Common myeloid progenitor, CD34-positive (primary cell): ENCODE results near the gene SPARCL1.
"Not testable (repeated sequence)": the region's sequence is repeated elsewhere in the genome, so short reads cannot be mapped to it uniquely, and the experiment has no call there.

Experiments used
- CTCF ChIA-PET: fragments of 350-600 bp; sonication (Branson Sonifier 250); formaldehyde crosslinking; loops from one replicate; lab custom pipeline; 2021; ENCODE audit warnings: antibody characterized with exemption; lab: Charles Lee
- POLR2A ChIA-PET: fragments of 350-600 bp; sonication (Branson Sonifier 250); formaldehyde crosslinking; loops from one replicate; lab custom pipeline; 2021; ENCODE audit warnings: antibody characterized with exemption; lab: Charles Lee
- DNase-seq, 3 donors: peaks; one replicate each; pipeline versions ENCODE4 v3.0.0 to v3.0.0-alpha.2; 2013
- H3K27ac ChIP-seq, 2 experiments: 1 replicate in 1 of 2; 2 replicates in 1 of 2; pipeline ENCODE4 v1.7.0; 2013; ENCODE audit warnings: inconsistent platforms in 2 of 2, low read length in 2 of 2, mild to moderate bottlenecking in 2 of 2, low read depth in 1 of 2, moderate library complexity in 1 of 2; ENCODE audit not compliant: severe bottlenecking in 2 of 2, insufficient read depth in 1 of 2, poor library complexity in 1 of 2
- H3K27me3 ChIP-seq, 5 experiments: replicated peaks in 2 of 5; 1 replicate in 3 of 5; 2 replicates in 2 of 5; pipeline versions ENCODE4 v1.6.1 to v1.7.0; 2013; ENCODE audit warnings: low read length in 4 of 5, mild to moderate bottlenecking in 2 of 5, moderate library complexity in 2 of 5, inconsistent platforms in 1 of 5; ENCODE audit not compliant: insufficient read depth in 5 of 5, control insufficient read depth in 4 of 5
- H3K36me3 ChIP-seq, 4 experiments: 1 replicate in 2 of 4; 2 replicates in 2 of 4; pipeline versions ENCODE4 v1.6.1 to v1.7.0; 2013; ENCODE audit warnings: low read length in 3 of 4, control low read depth in 1 of 4, mild to moderate bottlenecking in 1 of 4; ENCODE audit not compliant: control insufficient read depth in 4 of 4, insufficient read depth in 4 of 4
- H3K4me1 ChIP-seq, 4 experiments: 1 replicate in 3 of 4; 2 replicates in 1 of 4; pipeline versions ENCODE4 v1.6.1 to v1.7.1; 2013; ENCODE audit warnings: low read length in 3 of 4, mild to moderate bottlenecking in 3 of 4, control low read depth in 1 of 4, inconsistent platforms in 1 of 4, moderate library complexity in 1 of 4; ENCODE audit not compliant: control insufficient read depth in 4 of 4, insufficient read depth in 4 of 4; ENCODE audit errors: control extremely low read depth in 1 of 4
- H3K4me3 ChIP-seq, 7 experiments: 1 replicate in 4 of 7; 2 replicates in 3 of 7; pipeline versions ENCODE4 v1.5.1 to v1.7.0; 2013; ENCODE audit warnings: mild to moderate bottlenecking in 7 of 7, low read length in 6 of 7, moderate library complexity in 6 of 7, inconsistent platforms in 2 of 7, low read depth in 2 of 7, control low read depth in 1 of 7; ENCODE audit not compliant: insufficient read depth in 4 of 7, control insufficient read depth in 1 of 7; ENCODE audit errors: extremely low read depth in 1 of 7
- H3K9me3 ChIP-seq, 5 experiments: 1 replicate in 4 of 5; 2 replicates in 1 of 5; pipeline versions ENCODE4 v1.6.1 to v1.7.1; 2013; ENCODE audit warnings: low read length in 4 of 5, mild to moderate bottlenecking in 2 of 5, inconsistent platforms in 1 of 5, low read depth in 1 of 5, moderate library complexity in 1 of 5; ENCODE audit not compliant: control insufficient read depth in 4 of 5, insufficient read depth in 2 of 5; ENCODE audit errors: control extremely low read depth in 1 of 5
- WGBS: methylation state at CpG from one replicate; pipeline ENCODE4 v1.1.5; 2013; ENCODE audit not compliant: insufficient coverage; 5-methylcytosine and 5-hydroxymethylcytosine counted together

The SPARCL1 gene

DNA sequence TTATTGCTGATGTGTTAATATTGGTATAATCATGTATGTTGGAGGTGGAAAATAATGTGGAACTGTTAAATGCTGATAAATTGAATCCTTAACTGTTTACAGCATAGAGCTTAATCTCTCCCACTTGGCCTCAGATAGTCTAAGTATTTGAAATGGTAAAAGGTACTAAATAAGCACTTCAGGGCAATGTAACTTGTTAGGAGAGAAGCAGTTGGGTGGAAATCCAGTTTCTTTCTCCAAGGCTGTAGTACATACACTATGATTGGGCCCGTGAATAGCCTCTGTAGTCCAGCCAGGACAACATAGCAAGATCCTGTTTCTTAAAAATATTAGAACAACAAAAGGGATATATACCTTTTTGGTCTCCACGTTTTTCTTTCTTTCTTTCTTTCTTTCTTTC is 67.1 kb downstream of the SPARCL1 start:
- Histone ChIP-seq H3K4me3 (no peak overlapping the region), H3K36me3 (peaks cover 0 to 12% (median 6%) of the 10 kb centered on the region in 4 experiments), H3K27ac (no peak overlapping the region), H3K27me3 (no peaks in the 10 kb centered on the region), H3K9me3 (peaks cover 0 to 3% (median 0%) of the 10 kb centered on the region in 5 experiments), H3K4me1 (no peaks in the 10 kb centered on the region)
- no peak for DNase-seq
- ChIA-PET POLR2A (interaction anchor here (0.5 kb wide), 1 partner anchor 14 kb away, joined by 5 read pairs; no protein-coding TSS in a partner anchor), CTCF (no interaction called here)
- no CpG with 5 or more reads among the region's 2 CpGs for WGBS

DNA sequence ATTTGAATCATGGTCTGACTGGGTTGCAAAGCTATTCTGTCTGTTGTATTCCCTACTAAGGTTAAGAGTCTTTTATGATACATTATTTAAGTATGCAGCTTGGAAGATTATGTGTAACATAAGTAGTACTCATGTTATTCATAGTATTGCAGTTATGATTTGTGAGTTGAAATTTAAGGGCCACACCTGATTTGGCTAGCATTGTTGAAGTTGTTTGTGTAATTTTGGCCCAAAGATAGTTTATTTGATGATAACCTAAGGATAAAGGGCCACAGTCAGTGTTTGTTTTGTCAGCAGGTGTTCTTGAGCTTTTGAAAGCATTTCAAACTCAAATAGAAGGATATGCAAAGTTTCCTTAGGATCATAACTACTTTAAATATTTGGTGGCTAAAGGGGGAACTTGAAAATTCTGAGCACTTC is 67.9 kb downstream of the SPARCL1 start:
- H3K4me3 ChIP-seq: no peak overlapping the region
- DNase-seq: no peak
- H3K36me3 ChIP-seq: peaks cover 0 to 14% (median 6%) of the 10 kb centered on the region in 4 experiments
- no peaks in the 10 kb centered on the region for H3K4me1 ChIP-seq
- POLR2A ChIA-PET: no interaction called here
- peaks cover 0 to 3% (median 0%) of the 10 kb centered on the region in 5 experiments for H3K9me3 ChIP-seq
- H3K27ac ChIP-seq: no peak overlapping the region
- CTCF ChIA-PET: no interaction called here
- no peaks in the 10 kb centered on the region for H3K27me3 ChIP-seq

DNA sequence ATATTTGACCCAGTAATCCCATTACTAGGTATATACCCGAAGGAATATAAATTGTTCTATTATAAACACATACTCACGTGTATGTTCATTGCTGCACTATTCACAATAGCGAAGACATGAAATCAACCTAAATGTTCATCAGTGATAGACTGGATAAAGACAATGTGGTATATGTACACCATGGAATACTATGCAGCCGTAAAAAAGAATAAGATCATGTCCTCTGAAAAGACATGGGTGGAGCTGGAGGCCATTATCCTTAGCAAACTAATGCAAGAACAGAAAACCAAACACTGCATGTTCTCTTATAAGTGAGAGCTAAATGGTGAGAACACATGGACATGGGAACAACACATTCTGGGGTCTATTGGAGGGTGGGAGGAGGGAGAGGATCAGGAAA is 70.3 kb downstream of the SPARCL1 start:
- CTCF ChIA-PET: interaction anchor here (2.2 to 3.1 kb wide), 2 partner anchors 8 to 83 kb away, joined by 8 to 14 read pairs; no protein-coding TSS in a partner anchor
- H3K4me1 ChIP-seq: no peaks in the 10 kb centered on the region
- no peaks in the 10 kb centered on the region for H3K27me3 ChIP-seq
- peaks cover 0 to 3% (median 0%) of the 10 kb centered on the region in 5 experiments for H3K9me3 ChIP-seq
- peaks cover 0 to 18% (median 11%) of the 10 kb centered on the region in 4 experiments for H3K36me3 ChIP-seq
- POLR2A ChIA-PET: no interaction called here
- DNase-seq: no peak
- no peak overlapping the region for H3K27ac ChIP-seq
- H3K4me3 ChIP-seq: no peak overlapping the region
- no CpG with 5 or more reads among the region's 4 CpGs for WGBS

DNA sequence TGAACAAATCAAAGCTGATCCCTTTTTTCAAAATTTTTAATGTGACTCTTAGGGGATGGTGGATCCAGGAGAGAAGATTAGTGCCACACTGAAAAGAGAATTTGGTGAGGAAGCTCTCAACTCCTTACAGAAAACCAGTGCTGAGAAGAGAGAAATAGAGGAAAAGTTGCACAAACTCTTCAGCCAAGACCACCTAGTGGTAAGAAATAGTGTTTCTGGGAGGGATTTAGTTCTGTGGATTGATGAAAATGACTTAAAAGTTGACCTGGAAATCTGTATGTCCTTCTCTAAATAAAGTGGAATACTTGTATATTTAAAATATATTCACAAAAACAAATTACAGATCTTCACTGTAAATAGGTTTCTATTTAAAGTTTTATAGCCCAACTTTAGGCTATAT is 77.6 kb downstream of the SPARCL1 start:
- Histone ChIP-seq H3K4me1 (no peaks in the 10 kb centered on the region), H3K27ac (no peak overlapping the region), H3K36me3 (peaks cover 7 to 22% (median 16%) of the 10 kb centered on the region in 4 experiments), H3K27me3 (no peaks in the 10 kb centered on the region), H3K4me3 (no peak overlapping the region), H3K9me3 (no peaks in the 10 kb centered on the region)
- DNase-seq: peak in 2 of 3 donors; percentile 12 to 14
- ChIA-PET CTCF (interaction anchor here (1.2 to 1.4 kb wide), 4 partner anchors 8 to 76 kb away, joined by 3 to 4 read pairs (median 4); no protein-coding TSS in a partner anchor), POLR2A (no interaction called here)

DNA sequence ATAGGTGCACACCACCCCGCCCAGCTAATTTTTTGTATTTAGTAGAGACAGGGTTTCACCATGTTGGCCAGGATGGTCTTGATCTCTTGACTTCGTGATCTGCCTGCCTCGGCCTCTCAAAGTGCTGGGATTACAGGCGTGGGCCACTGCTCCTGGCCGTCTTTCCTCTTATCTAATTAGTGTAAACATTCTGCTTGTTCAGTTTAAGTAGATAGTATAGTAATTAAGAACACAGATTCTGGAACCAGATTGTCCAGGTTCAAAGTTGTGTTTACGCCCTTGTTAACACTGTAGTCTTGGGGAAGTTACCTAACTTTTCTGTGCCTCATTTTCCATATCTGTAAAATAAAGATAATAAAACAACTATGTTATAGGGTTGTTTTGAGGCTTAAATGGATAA is 82.8 kb downstream of the SPARCL1 start:
- H3K27ac ChIP-seq, H3K4me3 ChIP-seq, H3K4me1 ChIP-seq, H3K9me3 ChIP-seq, H3K27me3 ChIP-seq, DNase-seq: not testable (repeated sequence)
- H3K36me3 ChIP-seq: peaks cover 18 to 29% (median 25%) of the 10 kb centered on the region in 4 experiments
- ChIA-PET POLR2A (interaction anchor here (0.6 kb wide), 1 partner anchor 65 kb away, joined by 3 read pairs; no protein-coding TSS in a partner anchor), CTCF (interaction anchor here (1.0 to 1.2 kb wide), 2 partner anchors 18 to 21 kb away, joined by 3 read pairs; no protein-coding TSS in a partner anchor)
- WGBS: 100% methylated on average over 1 of the region's 6 CpGs

DNA sequence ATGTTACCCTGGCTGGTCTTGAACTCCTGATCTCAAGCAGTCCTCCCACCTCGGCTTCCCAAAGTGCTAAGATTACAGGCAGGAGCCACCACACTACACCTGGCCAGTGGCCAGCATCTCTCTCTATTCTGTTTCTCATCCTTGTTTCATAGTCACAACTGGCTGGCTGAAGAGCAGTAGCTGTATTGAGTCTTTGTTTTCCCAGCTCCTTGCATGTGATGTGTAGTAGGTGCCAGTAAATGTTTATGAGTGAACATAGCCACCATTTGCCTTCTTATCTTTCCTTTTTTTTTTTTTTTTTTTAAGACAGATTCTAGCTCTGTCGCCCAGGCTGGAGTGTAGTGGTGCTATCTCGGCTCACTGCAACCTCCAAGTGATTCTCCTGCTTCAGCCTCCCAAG is 83.2 kb downstream of the SPARCL1 start:
- ChIA-PET CTCF (interaction anchor here (0.6 to 1.2 kb wide), 2 partner anchors 21 to 70 kb away, joined by 3 read pairs; no protein-coding TSS in a partner anchor), POLR2A (interaction anchor here (0.6 kb wide), 1 partner anchor 64 kb away, joined by 3 read pairs; no protein-coding TSS in a partner anchor)

DNA sequence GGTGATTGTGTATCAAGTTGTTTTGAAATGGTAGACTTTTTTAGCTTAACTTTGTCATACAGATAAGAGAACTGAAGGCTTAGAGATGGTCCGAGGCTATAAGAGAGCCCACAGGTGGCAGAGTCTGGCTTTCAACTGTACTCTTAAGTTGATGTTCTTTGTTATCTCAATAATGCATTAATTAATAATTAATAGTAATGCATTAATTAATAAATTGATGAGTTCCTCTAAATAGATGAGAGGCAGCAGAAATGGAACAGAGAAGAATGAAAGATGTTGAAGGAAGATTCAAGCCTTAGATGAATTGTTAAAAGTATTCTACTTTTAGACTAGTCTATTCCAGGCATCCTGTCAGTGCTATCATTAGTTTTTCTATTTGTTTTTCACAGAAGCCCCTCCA is 84.4 kb downstream of the SPARCL1 start:
- Histone ChIP-seq H3K36me3 (peaks cover 13 to 27% (median 20%) of the 10 kb centered on the region in 4 experiments), H3K27ac (no peak overlapping the region), H3K27me3 (no peaks in the 10 kb centered on the region), H3K4me1 (no peaks in the 10 kb centered on the region), H3K9me3 (no peaks in the 10 kb centered on the region), H3K4me3 (no peak overlapping the region)
- POLR2A ChIA-PET: no interaction called here
- WGBS: no CpG with 5 or more reads among the region's 1 CpG
- CTCF ChIA-PET: interaction anchor here (0.9 to 1.1 kb wide), 2 partner anchors 20 to 56 kb away, joined by 3 to 5 read pairs; no protein-coding TSS in a partner anchor
- no peak for DNase-seq

More for the DNA sequence above, 83.2 kb downstream of the SPARCL1 start:
- WGBS: 43% methylated on average over 2 of the region's 3 CpGs
- Histone ChIP-seq H3K27ac (no peak overlapping the region), H3K4me1 (no peaks in the 10 kb centered on the region), H3K4me3 (no peak overlapping the region), H3K36me3 (peaks cover 15 to 29% (median 23%) of the 10 kb centered on the region in 4 experiments), H3K9me3 (no peaks in the 10 kb centered on the region), H3K27me3 (no peaks in the 10 kb centered on the region)
- DNase-seq: no peak
